CD4-positive, alpha-beta T cell treated with Interleukin-15 for 1 hour (primary cell): ENCODE data around the gene RNF125.
"Not testable (repeated sequence)": the region's sequence is repeated elsewhere in the genome, so short reads cannot be mapped to it uniquely, and the experiment has no call there.

Experiments used
- DNase-seq: peaks from one replicate; pipeline ENCODE4 v3.0.0-alpha.2; 2020

Gene RNF125

GRCh38 chr18:32018331-32019250 is at the start of gene RNF125:
RNF125 (plus strand) TSS chr18:32018825; CDS start chr18:32018864, 39 bp downstream.
- DNase-seq, result peak; percentile 87

GRCh38 chr18:31970617-31971016 is 48.0 kb upstream of the RNF125 start:
- DNase-seq, result no peak

- DNase-seq, result no peak
These were observed 44.6 kb upstream of the RNF125 start for GRCh38 chr18:31973929-31974546.

- no peak for DNase-seq
These were observed 42.4 kb upstream of the RNF125 start for GRCh38 chr18:31976242-31976641.

- DNase-seq, result no peak
These were observed 41.3 kb upstream of the RNF125 start for GRCh38 chr18:31977270-31977872.

GRCh38 chr18:31978616-31979015 is 40.0 kb upstream of the RNF125 start:
- DNase-seq, result no peak

- DNase-seq, result no peak
These were observed 38.9 kb upstream of the RNF125 start for GRCh38 chr18:31979714-31980113.

- no peak for DNase-seq
These were observed 37.8 kb upstream of the RNF125 start for GRCh38 chr18:31980863-31981262.

GRCh38 chr18:31983020-31983419 is 35.6 kb upstream of the RNF125 start:
- no peak for DNase-seq

- no peak for DNase-seq
These were observed 34.6 kb upstream of the RNF125 start for GRCh38 chr18:31983976-31984375.

GRCh38 chr18:31990823-31991222 is 27.8 kb upstream of the RNF125 start:
- no peak for DNase-seq

- no peak for DNase-seq
These were observed 22.6 kb upstream of the RNF125 start for GRCh38 chr18:31996007-31996406.

- DNase-seq, result no peak
These were observed 19.7 kb upstream of the RNF125 start for GRCh38 chr18:31998880-31999412.

GRCh38 chr18:32001141-32001540 is 17.5 kb upstream of the RNF125 start:
- DNase-seq, result not testable (repeated sequence)

- not testable (repeated sequence) for DNase-seq
These were observed 14.8 kb upstream of the RNF125 start for GRCh38 chr18:32003822-32004221.

- DNase-seq, result no peak
These were observed 8.4 kb upstream of the RNF125 start for GRCh38 chr18:32010124-32010721.

GRCh38 chr18:32011193-32011592 is 7.4 kb upstream of the RNF125 start:
- DNase-seq, result no peak

- peak; percentile 78 for DNase-seq
These were observed 775 bp downstream of the RNF125 start for GRCh38 chr18:32019251-32019948.

GRCh38 chr18:32019949-32020625 is 1.5 kb downstream of the RNF125 start:
- DNase-seq, result peak; percentile 67

- DNase-seq, result no peak
These were observed 3.3 kb downstream of the RNF125 start for GRCh38 chr18:32021756-32022564.

GRCh38 chr18:32025744-32026143 is 7.1 kb downstream of the RNF125 start:
- no peak for DNase-seq
